ENCODE results near the gene NRM. TPM values are rescaled to one million over a fixed set of nuclear protein-coding genes. Genes with fewer than 3 reads are reported as not detected.
A peak's percentile ranks its signal among the peaks of the same experiment; 100 is the strongest.

The NRM gene
- total RNA-seq, 1 donor from 2014 or later: 20.4 TPM

DNA sequence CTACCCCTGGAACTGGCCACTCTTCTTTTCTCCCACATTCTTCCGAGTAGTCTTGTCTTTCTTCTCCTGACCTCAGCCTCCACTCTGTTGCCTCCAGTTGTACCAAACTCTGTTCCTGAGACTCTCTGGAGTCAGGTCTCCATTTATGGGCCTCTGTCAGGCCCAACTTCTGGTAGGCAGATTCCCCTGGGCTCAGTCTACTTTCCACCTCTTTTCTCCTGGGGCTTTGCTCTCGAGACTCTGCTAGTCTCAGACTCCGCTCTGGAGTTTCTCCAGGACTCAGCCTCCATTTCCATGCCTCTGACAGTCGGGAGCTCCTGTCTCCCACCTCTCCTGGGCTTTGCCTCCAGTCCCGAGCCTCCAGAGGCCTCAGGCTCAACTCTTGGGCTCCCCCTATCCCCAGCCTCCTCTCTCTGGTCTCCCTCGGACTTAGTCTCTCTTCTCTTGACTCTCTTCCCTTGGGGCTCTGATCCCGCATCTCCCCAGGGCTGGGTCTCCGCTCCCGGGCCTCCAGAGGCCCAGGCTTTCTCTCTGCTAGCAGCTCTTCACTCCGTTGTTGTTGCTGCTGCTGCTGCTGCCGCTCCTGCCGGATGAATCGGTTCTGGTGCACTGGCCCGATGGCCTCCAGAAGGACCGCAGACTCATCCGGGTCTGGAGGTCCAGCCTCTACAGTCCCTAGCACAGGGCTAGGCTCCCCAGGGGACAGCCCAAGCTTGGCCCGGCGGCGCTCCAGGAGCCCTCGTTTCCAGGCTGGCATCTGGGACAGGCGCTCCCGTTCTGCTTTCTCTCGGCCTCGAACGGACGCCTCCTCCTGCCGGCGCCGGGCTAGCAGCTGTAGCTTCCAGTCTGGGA lies 5.4 kb downstream of the NRM start:
- no peak for DNase-seq (ENCODE audit: low read depth)
- TF ChIP-seq, protein P1, sequence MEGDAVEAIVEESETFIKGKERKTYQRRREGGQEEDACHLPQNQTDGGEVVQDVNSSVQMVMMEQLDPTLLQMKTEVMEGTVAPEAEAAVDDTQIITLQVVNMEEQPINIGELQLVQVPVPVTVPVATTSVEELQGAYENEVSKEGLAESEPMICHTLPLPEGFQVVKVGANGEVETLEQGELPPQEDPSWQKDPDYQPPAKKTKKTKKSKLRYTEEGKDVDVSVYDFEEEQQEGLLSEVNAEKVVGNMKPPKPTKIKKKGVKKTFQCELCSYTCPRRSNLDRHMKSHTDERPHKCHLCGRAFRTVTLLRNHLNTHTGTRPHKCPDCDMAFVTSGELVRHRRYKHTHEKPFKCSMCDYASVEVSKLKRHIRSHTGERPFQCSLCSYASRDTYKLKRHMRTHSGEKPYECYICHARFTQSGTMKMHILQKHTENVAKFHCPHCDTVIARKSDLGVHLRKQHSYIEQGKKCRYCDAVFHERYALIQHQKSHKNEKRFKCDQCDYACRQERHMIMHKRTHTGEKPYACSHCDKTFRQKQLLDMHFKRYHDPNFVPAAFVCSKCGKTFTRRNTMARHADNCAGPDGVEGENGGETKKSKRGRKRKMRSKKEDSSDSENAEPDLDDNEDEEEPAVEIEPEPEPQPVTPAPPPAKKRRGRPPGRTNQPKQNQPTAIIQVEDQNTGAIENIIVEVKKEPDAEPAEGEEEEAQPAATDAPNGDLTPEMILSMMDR (conservative IDR thresholded peaks at IDR 0.05; ENCODE audit: low read depth, low read length): peak; percentile 30
- H3K4me3 ChIP-seq (ENCODE audit: low read depth, low read length): peak overlapping the region; percentile 94

DNA sequence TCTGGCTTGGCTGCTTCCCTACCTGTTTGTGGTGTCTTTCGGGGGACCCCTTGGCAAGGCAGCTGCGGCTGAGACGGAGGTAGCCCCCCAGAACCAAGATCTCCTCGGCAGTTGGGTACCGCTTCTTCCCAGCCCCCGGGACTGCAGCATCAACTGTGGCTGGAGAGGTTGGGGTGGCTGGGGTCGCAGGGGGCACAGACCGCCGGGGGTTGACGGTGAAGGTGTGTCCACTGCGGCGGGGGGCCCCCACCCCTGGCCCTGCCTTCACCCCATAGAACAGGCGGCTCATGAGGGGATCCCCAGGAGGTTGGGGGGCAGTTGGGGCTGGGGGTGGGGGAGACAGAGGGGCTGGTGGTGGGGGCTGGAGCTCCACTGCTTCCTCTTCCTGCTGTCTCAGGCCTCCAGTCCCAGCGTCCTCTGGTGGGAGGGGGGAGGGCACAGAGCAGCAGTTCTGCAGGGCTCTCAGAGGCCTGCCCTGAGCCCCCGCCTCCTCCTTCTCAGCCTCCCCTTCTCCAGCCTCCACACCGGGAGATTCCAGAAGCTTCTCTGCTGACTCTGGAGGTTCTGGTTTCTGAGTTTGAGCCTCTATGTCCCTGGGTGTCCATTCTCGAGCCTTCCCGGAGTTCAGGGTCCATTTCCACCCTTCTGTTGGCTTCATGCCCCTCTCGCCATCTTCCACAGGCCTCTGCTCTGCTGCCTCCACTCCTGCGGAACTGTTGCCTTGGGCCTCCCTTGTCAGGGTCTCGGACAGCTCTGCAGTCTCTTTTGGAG lies 6.2 kb downstream of the NRM start:
- no peak for DNase-seq (ENCODE audit: low read depth)
- peak overlapping the region; percentile 94 for H3K4me3 ChIP-seq (ENCODE audit: low read depth, low read length)
- TF ChIP-seq, protein P1 (conservative IDR thresholded peaks at IDR 0.05; ENCODE audit: low read depth, low read length): no peak

GRCh38 chr6:30683980-30684338 lies 6.8 kb downstream of the NRM start:
- H3K4me3 ChIP-seq (ENCODE audit: low read depth, low read length): peak overlapping the region; percentile 94
- DNase-seq (ENCODE audit: low read depth): no peak

DNA sequence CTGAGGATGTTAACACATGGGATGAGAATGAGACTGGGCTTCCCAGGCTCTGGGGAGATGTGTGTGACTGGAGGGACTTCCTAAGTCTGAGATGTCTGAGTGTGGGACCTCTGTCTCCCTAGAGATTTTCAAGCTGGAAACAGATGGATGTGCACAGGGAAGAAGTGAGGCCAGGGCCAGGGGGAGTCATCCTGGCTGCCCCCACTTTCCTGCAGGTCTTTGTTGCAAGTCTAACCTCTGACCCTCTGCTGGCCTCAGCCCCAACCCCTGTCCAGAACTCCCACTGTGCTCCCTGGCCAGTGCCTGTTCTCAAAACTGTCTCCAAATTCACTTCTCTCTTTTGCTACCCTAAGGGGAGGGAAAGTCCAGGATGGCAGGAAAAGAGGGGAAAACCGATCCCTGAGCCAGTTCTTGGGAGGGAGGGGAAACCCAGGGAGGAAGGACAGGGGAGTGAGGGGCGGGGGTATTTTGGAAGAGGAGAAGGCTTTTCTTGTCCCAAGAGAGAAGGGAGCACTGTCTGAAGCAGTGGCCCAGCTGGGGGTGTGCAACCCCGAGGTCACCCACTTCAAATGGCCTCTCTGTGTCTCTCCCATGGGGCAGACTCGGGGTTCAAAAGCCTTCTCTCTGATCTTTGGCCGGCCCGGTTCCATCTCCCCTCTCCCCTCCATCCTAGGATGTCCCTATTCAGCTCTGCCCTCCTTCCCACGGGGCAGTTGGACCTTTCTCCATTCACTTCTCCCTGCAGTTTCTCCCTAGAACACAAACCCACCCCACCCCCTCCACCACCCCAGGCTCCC lies 7.4 kb downstream of the NRM start:
- TF ChIP-seq, protein P1 (conservative IDR thresholded peaks at IDR 0.05; ENCODE audit: low read depth, low read length): no peak
- DNase-seq (ENCODE audit: low read depth): no peak
- H3K4me3 ChIP-seq (ENCODE audit: low read depth, low read length): peak overlapping the region; percentile 94

More at GRCh38 chr6:30683980-30684338, 6.8 kb downstream of the NRM start:
- TF ChIP-seq, protein P1 (conservative IDR thresholded peaks at IDR 0.05; ENCODE audit: low read depth, low read length): no peak

- H3K4me3 ChIP-seq (ENCODE audit: low read depth, low read length): peak overlapping the region; percentile 94
- no peak for DNase-seq (ENCODE audit: low read depth)
- TF ChIP-seq, protein P1 (conservative IDR thresholded peaks at IDR 0.05; ENCODE audit: low read depth, low read length): no peak
Measured at GRCh38 chr6:30682143-30683117, 8.4 kb downstream of the NRM start.

GRCh38 chr6:30681766-30682142 lies 9.0 kb downstream of the NRM start:
- TF ChIP-seq, protein P1 (conservative IDR thresholded peaks at IDR 0.05; ENCODE audit: low read depth, low read length): no peak
- H3K4me3 ChIP-seq (ENCODE audit: low read depth, low read length): peak overlapping the region; percentile 94
- no peak for DNase-seq (ENCODE audit: low read depth)
